T47D (cell line): ENCODE measurements around the gene EME2.

Experiments
- DNase-seq, 2 experiments: peaks; one replicate each; pipeline versions ENCODE4 v3.0.0 to v3.0.0-alpha.2; 2011 to 2012; ENCODE audit warnings: low read depth in 1 of 2, low spot score in 1 of 2
- JUND ChIP-seq: IDR thresholded peaks from 2 replicates; pipeline ENCODE4 v1.6.1; 2012; ENCODE audit warnings: low read depth
- in situ Hi-C: cut with HindIII; loops from 2 replicates; pipeline ENCODE4 v1.10.0; 2016; ENCODE audit warnings: low sequenced_read_pairs, low pct_unique_long_range_greater_than_20kb

EME2 gene

GRCh38 chr16:1817716-1818115 is 45.1 kb downstream of the EME2 start:
- in situ Hi-C loops: no loop called here
- DNase-seq: no peak
- TF ChIP-seq JUND: no peak

DNA sequence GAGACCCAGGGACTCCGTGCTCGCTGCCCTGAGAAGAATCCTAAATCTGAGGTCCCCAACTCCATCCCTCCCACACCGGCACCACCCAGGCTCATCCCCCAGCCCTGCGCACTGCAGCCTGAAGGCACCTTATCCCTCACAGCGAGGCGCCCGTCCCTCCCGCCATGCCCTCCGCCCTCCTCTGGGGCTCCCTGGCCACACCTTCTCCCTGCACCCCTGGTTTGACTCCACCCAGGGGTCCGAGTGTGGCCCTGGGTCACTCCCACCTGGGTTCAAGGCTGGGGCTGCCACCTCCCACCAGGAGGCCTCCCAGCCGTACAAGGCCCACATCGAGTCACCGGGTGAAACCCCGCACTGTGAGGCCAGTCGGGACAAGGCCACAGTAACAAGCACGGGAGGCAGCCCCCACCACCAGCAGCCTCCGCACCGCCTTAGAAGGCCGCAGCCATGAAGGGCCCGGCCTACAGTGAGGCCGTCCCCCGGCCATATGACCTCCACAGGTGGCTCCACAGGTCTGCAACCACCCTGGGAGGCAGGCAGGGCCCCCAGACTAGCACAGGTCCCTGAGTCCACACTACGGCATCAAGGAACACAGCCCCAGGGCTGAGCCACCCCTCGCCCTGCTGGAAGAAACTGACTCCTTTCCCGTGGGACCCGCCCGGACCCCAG is 45.7 kb downstream of the EME2 start:
- DNase-seq: no peak
- in situ Hi-C loops: no loop called here
- no peak for TF ChIP-seq JUND

DNA sequence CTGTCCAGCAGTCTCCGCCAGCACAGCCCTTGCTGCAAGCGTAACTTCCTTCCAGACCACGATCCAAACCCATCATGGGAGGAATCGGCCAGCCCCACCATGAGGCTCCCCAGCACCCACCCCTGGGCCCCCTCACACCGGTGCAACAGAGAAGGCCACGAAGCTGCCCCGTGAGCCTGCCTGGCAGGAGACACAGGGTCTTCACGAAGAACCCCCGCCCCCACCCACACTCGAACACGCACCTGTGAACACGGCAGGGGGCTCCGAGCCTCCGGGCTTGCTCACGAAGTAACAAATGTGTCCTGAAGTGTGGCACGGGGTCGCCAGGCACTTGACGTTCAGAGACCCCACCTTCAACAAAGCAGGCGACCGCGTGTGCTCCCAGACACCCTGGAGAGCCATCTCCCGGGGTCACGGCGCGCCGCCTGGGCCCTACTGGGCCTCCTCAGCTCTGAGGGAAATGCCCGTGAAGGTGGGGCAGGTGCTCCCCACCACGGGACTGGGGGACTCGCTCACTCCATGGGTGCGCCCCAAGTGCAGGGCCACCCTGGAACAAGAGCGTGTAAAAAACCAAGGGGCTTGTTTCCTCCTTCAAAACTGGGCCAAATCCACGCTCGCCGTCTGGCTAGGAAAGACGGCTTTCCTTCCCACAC is 46.4 kb downstream of the EME2 start:
- in situ Hi-C loops: no loop called here
- DNase-seq: no peak
- TF ChIP-seq JUND: no peak

- no peak for TF ChIP-seq JUND
- no peak for DNase-seq
- in situ Hi-C loops: no loop called here
Measured at GRCh38 chr16:1819611-1820010, 47.0 kb downstream of the EME2 start.

GRCh38 chr16:1820096-1820945 is 47.7 kb downstream of the EME2 start:
- in situ Hi-C loops: no loop called here
- DNase-seq: no peak
- TF ChIP-seq JUND: no peak

- in situ Hi-C loops: no loop called here
- DNase-seq: no peak
- no peak for TF ChIP-seq JUND
Measured at GRCh38 chr16:1820946-1821290, 48.3 kb downstream of the EME2 start.

DNA sequence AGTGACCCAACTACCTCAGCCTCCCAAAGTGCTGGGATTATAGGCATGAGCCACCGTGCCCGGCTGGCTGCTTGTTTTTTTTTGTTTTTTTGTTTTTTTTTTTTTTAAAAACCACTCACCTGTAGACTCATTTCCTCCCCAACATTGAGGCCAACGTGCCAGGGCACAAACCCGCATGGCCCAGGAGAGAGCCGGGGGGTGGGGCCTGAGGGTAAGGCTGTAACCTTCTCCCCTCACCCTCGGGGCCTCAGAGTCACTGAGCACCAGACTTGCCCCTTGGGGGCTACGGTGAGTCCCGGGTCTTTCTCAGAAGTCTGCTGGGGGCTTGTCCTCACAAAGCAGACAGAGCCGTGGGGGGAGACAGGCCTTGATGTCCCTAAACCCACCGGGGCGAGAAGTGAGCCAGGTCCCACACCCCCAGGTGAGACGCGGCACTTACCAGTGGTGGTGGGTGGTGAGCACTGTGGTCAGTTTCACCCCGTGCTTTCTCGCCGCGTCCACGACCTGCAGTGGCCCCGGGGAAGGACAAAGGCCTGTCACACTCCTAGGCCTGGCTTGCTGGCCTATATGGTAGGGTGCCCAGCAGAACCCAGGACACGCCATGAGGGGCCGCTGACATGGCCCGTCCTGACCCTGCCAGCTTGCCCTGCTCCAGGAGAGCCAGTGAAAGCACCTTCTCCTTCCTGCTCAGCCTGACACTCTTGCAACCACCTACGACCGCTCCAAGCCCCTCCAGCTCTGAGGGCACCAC is 49.4 kb downstream of the EME2 start:
- in situ Hi-C loops: no loop called here
- no peak for TF ChIP-seq JUND
- DNase-seq: no peak

- DNase-seq: no peak
- TF ChIP-seq JUND: no peak
- in situ Hi-C loops: no loop called here
Measured at GRCh38 chr16:1822801-1823200, 50.2 kb downstream of the EME2 start.

GRCh38 chr16:1823821-1824220 is 51.2 kb downstream of the EME2 start:
- DNase-seq: peak; percentile 33 to 52
- no peak for TF ChIP-seq JUND
- in situ Hi-C loops: no loop called here

GRCh38 chr16:1825381-1825863 is 52.8 kb downstream of the EME2 start:
- TF ChIP-seq JUND: no peak
- in situ Hi-C loops: no loop called here
- DNase-seq: no peak
